Measurements from ENCODE around the gene HERC4. TPM values are rescaled to one million over a fixed set of nuclear protein-coding genes. Genes with fewer than 3 reads are reported as not detected.

The HERC4 gene
- total and polyA plus RNA-seq, 9 of the 15 experiments (the other 6 are each of a cell fraction or from before 2014, with no cell fraction given) = 12.5 to 33.5 (median 22.8) TPM

- no peak for TF ChIP-seq ZNF717 (CRISPR knock-in tag; IDR thresholded peaks at IDR 0.05)
- TF ChIP-seq ZNF239 (CRISPR knock-in tag; IDR thresholded peaks at IDR 0.05) = no peak
- TF ChIP-seq TBP (optimal IDR thresholded peaks at IDR 0.05; ENCODE audit: low read depth, low read length) = peak; percentile 97
- no peak for TF ChIP-seq NR1H2 (CRISPR knock-in tag; IDR thresholded peaks at IDR 0.05)
- peak in 1 of 2 experiments; percentile 55; a peak in 2 of 4 replicates for TF ChIP-seq KDM4B (IDR thresholded peaks at IDR 0.05; ENCODE audit: borderline replicate concordance in 2 of 2, low read depth in 1 of 2)
- peak; percentile 85 for TF ChIP-seq KDM5B (IDR thresholded peaks at IDR 0.05; ENCODE audit: insufficient replicate concordance, low read depth, low read length)
- no peak for TF ChIP-seq SIRT6 (IDR thresholded peaks at IDR 0.05; ENCODE audit: low read depth, low read length)
- 0 out of 2 replicates have a peak, but pooled peaks have one; percentile 52 for TF ChIP-seq SMARCE1 (IDR thresholded peaks at IDR 0.05)
- TF ChIP-seq FOXA3 (CRISPR knock-in tag; conservative IDR thresholded peaks at IDR 0.05 in 1 of 2, IDR thresholded peaks at IDR 0.05 in 1 of 2) = no peak
- no peak for TF ChIP-seq ZNF24 (IDR thresholded peaks at IDR 0.05)
- TF ChIP-seq, protein P1, sequence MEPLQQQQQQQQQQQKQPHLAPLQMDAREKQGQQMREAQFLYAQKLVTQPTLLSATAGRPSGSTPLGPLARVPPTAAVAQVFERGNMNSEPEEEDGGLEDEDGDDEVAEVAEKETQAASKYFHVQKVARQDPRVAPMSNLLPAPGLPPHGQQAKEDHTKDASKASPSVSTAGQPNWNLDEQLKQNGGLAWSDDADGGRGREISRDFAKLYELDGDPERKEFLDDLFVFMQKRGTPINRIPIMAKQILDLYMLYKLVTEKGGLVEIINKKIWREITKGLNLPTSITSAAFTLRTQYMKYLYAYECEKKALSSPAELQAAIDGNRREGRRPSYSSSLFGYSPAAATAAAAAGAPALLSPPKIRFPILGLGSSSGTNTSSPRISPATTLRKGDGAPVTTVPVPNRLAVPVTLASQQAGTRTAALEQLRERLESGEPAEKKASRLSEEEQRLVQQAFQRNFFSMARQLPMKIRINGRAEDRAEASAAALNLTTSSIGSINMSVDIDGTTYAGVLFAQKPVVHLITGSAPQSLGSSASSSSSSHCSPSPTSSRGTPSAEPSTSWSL (CRISPR knock-in tag; IDR thresholded peaks at IDR 0.05; ENCODE audit: borderline replicate concordance) = no peak; the same call in 1 of the 2 replicates
- peak; percentile 31 for TF ChIP-seq PRPF4 (IDR thresholded peaks at IDR 0.05; ENCODE audit: insufficient read depth, low read depth, low read length, poor library complexity, severe bottlenecking)
- TF ChIP-seq FOS (IDR thresholded peaks at IDR 0.05; ENCODE audit: extremely low read depth, insufficient read length) = no peak
- TF ChIP-seq DACH1 (IDR thresholded peaks at IDR 0.05; ENCODE audit: partially characterized antibody) = peak; percentile 34
- no peak for TF ChIP-seq ZNF695 (CRISPR knock-in tag; IDR thresholded peaks at IDR 0.05)
- TF ChIP-seq ZNF696 (CRISPR knock-in tag; conservative IDR thresholded peaks at IDR 0.05) = no peak
- TF ChIP-seq TARDBP (IDR thresholded peaks at IDR 0.05) = no peak
- no peak for TF ChIP-seq BMI1 (IDR thresholded peaks at IDR 0.05; ENCODE audit: low read length)
- TF ChIP-seq NFE2L1 (tag; IDR thresholded peaks at IDR 0.05; ENCODE audit: borderline replicate concordance, low read depth) = no peak
- TF ChIP-seq ZNF644 (tag; IDR thresholded peaks at IDR 0.05; ENCODE audit: low read depth) = peak; percentile 78; the same call in 1 of the 2 replicates
- TF ChIP-seq, protein P2, sequence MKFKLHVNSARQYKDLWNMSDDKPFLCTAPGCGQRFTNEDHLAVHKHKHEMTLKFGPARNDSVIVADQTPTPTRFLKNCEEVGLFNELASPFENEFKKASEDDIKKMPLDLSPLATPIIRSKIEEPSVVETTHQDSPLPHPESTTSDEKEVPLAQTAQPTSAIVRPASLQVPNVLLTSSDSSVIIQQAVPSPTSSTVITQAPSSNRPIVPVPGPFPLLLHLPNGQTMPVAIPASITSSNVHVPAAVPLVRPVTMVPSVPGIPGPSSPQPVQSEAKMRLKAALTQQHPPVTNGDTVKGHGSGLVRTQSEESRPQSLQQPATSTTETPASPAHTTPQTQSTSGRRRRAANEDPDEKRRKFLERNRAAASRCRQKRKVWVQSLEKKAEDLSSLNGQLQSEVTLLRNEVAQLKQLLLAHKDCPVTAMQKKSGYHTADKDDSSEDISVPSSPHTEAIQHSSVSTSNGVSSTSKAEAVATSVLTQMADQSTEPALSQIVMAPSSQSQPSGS (CRISPR knock-in tag; IDR thresholded peaks at IDR 0.05) = no peak
- TF ChIP-seq ZNF778 (CRISPR knock-in tag; IDR thresholded peaks at IDR 0.05) = no peak
- TF ChIP-seq PRMT5 (CRISPR knock-in tag; IDR thresholded peaks at IDR 0.05) = no peak
- peak; percentile 89 for TF ChIP-seq TEAD4 (IDR thresholded peaks at IDR 0.05; ENCODE audit: low read length)
- TF ChIP-seq TEAD4 (CRISPR knock-in tag; IDR thresholded peaks at IDR 0.05; ENCODE audit: borderline replicate concordance) = no peak
- TF ChIP-seq TCF7 (IDR thresholded peaks at IDR 0.05; ENCODE audit: borderline replicate concordance) = peak; percentile 44; the same call in 1 of the 2 replicates
- no peak for TF ChIP-seq ZNF551 (CRISPR knock-in tag; IDR thresholded peaks at IDR 0.05)
- TF ChIP-seq PHB (CRISPR knock-in tag; IDR thresholded peaks at IDR 0.05) = no peak
- peak; percentile 77 for TF ChIP-seq LEF1 (IDR thresholded peaks at IDR 0.05)
- TF ChIP-seq KLF1 (tag; IDR thresholded peaks at IDR 0.05) = no peak
- TF ChIP-seq SRSF3 (IDR thresholded peaks at IDR 0.05; ENCODE audit: insufficient read depth, low read length) = no peak
Observed at GRCh38 chr10:67884313-67884841, 190.7 kb downstream of the HERC4 start, which contains the start of gene SIRT1 (continued).
